ENCODE measurements around the gene SLC43A3. TPM values are rescaled to one million over a fixed set of nuclear protein-coding genes. Genes with fewer than 3 reads are reported as not detected.

SLC43A3 gene
- total and polyA plus RNA-seq, 9 of the 15 experiments (the other 6 are each of a cell fraction or from before 2014, with no cell fraction given) = 63.7 to 281 (median 139) TPM

GRCh38 chr11:57380975-57381374, 45.9 kb downstream of the SLC43A3 start, which contains the start of gene PRG3:
TSS of gene PRG3 (minus strand) at chr11:57381150. CDS start at chr11:57380708, 442 bp downstream.
- no peak within 1 kb of the TSS for H3K9ac ChIP-seq (ENCODE audit: insufficient read depth in 1 of 2, low read depth in 2 of 2, low read length in 2 of 2)
- H2AFZ ChIP-seq (ENCODE audit: low read depth, low read length) = no peak within 1 kb of the TSS
- TF ChIP-seq RFX1 (IDR thresholded peaks at IDR 0.05) = no peak
- TF ChIP-seq SP2 (IDR thresholded peaks at IDR 0.05; ENCODE audit: extremely low read depth, low read depth, low read length, poor library complexity, severe bottlenecking) = no peak
- 0 out of 2 replicates have a peak, but pooled peaks have one; percentile 55 for TF ChIP-seq SPI1 (IDR thresholded peaks at IDR 0.05; ENCODE audit: borderline replicate concordance, low read depth, low read length)
- H3K9me1 ChIP-seq (ENCODE audit: control insufficient read depth, insufficient read depth, low read length) = no peaks in the 10 kb centered on the region
- H3K27me3 ChIP-seq (ENCODE audit: control insufficient read depth in 2 of 2, insufficient read depth in 2 of 2, low read length in 2 of 2) = peaks cover 6 to 7% of the 10 kb centered on the region in 2 experiments; a peak in 1 of 5 replicates
- no peak within 1 kb of the TSS for H3K27ac ChIP-seq (ENCODE audit: extremely low read depth, low read depth, low read length)
- no peaks in the 10 kb centered on the region for H3K9me3 ChIP-seq (replicated peaks; ENCODE audit: control insufficient read depth, insufficient read depth, low read depth, low read length)
- no peaks in the 10 kb centered on the region for H3K36me3 ChIP-seq (ENCODE audit: control insufficient read depth, insufficient read depth, low read length)
- WGBS (ENCODE audit: insufficient coverage, low coverage, missing lambda C conversion rate) = 27% methylated on average over 2 of the region's 2 CpGs
- H3K79me2 ChIP-seq (ENCODE audit: control insufficient read depth, insufficient read depth, low read length) = no peaks in the 10 kb centered on the region
- CTCF ChIA-PET (ENCODE audit: low intra/inter-chr PET ratio) = no interaction called here
- intact Hi-C loops (cut with micrococcal nuclease) = no loop called here
- H4K20me1 ChIP-seq (replicated peaks; ENCODE audit: control insufficient read depth, insufficient read depth, low read length) = no peaks in the 10 kb centered on the region
- peaks cover 30 to 34% of the 10 kb centered on the region in 2 experiments for H3K4me1 ChIP-seq (replicated peaks in 1 of 2; ENCODE audit: control insufficient read depth in 2 of 2, insufficient read depth in 2 of 2, low read length in 2 of 2)
- FAIRE-seq (no peak), ATAC-seq (peak; percentile 8; the same call in 1 of the 3 replicates), DNase-seq (ENCODE audit: extremely low read depth in 1 of 4, low spot score in 3 of 4) (no peak)
- no peak within 1 kb of the TSS for H3K4me2 ChIP-seq (ENCODE audit: insufficient read depth, low read length)
- no peak within 1 kb of the TSS for H3K4me3 ChIP-seq
- BruUV-seq (replicated peaks) = no TSS peak
- POLR2A ChIA-PET = interaction anchor here (0.5 kb wide), 2 partner anchors 16 to 59 kb away, joined by 3 read pairs; no protein-coding TSS in a partner anchor
- in situ Hi-C loops (cut with MboI) = no loop called here

- intact Hi-C loops (cut with micrococcal nuclease) = no loop called here
- Histone ChIP-seq H3K36me3 (ENCODE audit: control insufficient read depth, insufficient read depth, low read length) (no peaks in the 10 kb centered on the region), H3K27ac (ENCODE audit: extremely low read depth, low read depth, low read length) (no peak overlapping the region), H4K20me1 (replicated peaks; ENCODE audit: control insufficient read depth, insufficient read depth, low read length) (no peaks in the 10 kb centered on the region), H3K9me1 (ENCODE audit: control insufficient read depth, insufficient read depth, low read length) (no peaks in the 10 kb centered on the region), H2AFZ (ENCODE audit: low read depth, low read length) (no peak overlapping the region), H3K4me3 (no peak overlapping the region), H3K4me2 (ENCODE audit: insufficient read depth, low read length) (no peak overlapping the region), H3K79me2 (ENCODE audit: control insufficient read depth, insufficient read depth, low read length) (no peaks in the 10 kb centered on the region), H3K9me3 (replicated peaks; ENCODE audit: control insufficient read depth, insufficient read depth, low read depth, low read length) (no peaks in the 10 kb centered on the region), H3K27me3 (ENCODE audit: control insufficient read depth in 2 of 2, insufficient read depth in 2 of 2, low read length in 2 of 2) (peaks cover 6 to 7% of the 10 kb centered on the region in 2 experiments; a peak in 1 of 5 replicates), H3K4me1 (replicated peaks in 1 of 2; ENCODE audit: control insufficient read depth in 2 of 2, insufficient read depth in 2 of 2, low read length in 2 of 2) (peaks cover 25 to 30% of the 10 kb centered on the region in 2 experiments), H3K9ac (ENCODE audit: insufficient read depth in 1 of 2, low read depth in 2 of 2, low read length in 2 of 2) (no peak overlapping the region)
- FAIRE-seq (peak; percentile 61), ATAC-seq (peak; percentile 36), DNase-seq (ENCODE audit: extremely low read depth in 1 of 4, low spot score in 3 of 4) (peak in 3 of 4 experiments; percentile 58 to 68 (median 59))
- in situ Hi-C loops (cut with MboI) = no loop called here
- ChIA-PET CTCF (ENCODE audit: low intra/inter-chr PET ratio) (no interaction called here), POLR2A (interaction anchor here (0.6 to 1.4 kb wide), 5 partner anchors 9 to 143 kb away, joined by 3 to 7 read pairs (median 4); no protein-coding TSS in a partner anchor)
- 3% methylated on average over 10 of the region's 10 CpGs for WGBS (ENCODE audit: insufficient coverage, low coverage, missing lambda C conversion rate)
- no TSS peak for BruUV-seq (replicated peaks)
- TF ChIP-seq MNT (conservative IDR thresholded peaks at IDR 0.05) = peak; percentile 44 to 64; a peak in 3 of 4 replicates
- peak; percentile 74; the same call in 1 of the 2 replicates for TF ChIP-seq CHAMP1 (IDR thresholded peaks at IDR 0.05)
- TF ChIP-seq CREB3 (tag; conservative IDR thresholded peaks at IDR 0.05; ENCODE audit: low read depth) = peak; percentile 69; the same call in 1 of the 2 replicates
- TF ChIP-seq ZNF766 (CRISPR knock-in tag; conservative IDR thresholded peaks at IDR 0.05) = peak; percentile 48; the same call in 1 of the 2 replicates
- TF ChIP-seq TOE1 (IDR thresholded peaks at IDR 0.05; ENCODE audit: borderline replicate concordance) = no peak
- TF ChIP-seq TOE1 (CRISPR knock-in tag; IDR thresholded peaks at IDR 0.05; ENCODE audit: borderline replicate concordance, low read depth) = 0 out of 2 replicates have a peak, but pooled peaks have one; percentile 50
Measured at GRCh38 chr11:57379732-57380131, 47.2 kb downstream of the SLC43A3 start.

Measured in K562 (cell line).